Fibroblast of pulmonary artery (primary cell): Measurements from ENCODE around the gene PRTN3.

Source experiments
- DNase-seq: peaks from one replicate; pipeline ENCODE4 v3.0.0-alpha.2; 2010; ENCODE audit warnings: low read depth
- H3K4me3 ChIP-seq: replicated peaks from 2 replicates; pipeline ENCODE4 v1.5.1; 2011; ENCODE audit warnings: low read depth, mild to moderate bottlenecking, control low read depth, low read length, moderate library complexity
- TF ChIP-seq, protein P1 (sequence below): IDR thresholded peaks from 2 replicates; pipeline ENCODE4 v1.5.1; 2011; ENCODE audit warnings: mild to moderate bottlenecking, control low read depth, low read length, inconsistent platforms; ENCODE audit errors: missing control alignments

PRTN3 gene

DNA sequence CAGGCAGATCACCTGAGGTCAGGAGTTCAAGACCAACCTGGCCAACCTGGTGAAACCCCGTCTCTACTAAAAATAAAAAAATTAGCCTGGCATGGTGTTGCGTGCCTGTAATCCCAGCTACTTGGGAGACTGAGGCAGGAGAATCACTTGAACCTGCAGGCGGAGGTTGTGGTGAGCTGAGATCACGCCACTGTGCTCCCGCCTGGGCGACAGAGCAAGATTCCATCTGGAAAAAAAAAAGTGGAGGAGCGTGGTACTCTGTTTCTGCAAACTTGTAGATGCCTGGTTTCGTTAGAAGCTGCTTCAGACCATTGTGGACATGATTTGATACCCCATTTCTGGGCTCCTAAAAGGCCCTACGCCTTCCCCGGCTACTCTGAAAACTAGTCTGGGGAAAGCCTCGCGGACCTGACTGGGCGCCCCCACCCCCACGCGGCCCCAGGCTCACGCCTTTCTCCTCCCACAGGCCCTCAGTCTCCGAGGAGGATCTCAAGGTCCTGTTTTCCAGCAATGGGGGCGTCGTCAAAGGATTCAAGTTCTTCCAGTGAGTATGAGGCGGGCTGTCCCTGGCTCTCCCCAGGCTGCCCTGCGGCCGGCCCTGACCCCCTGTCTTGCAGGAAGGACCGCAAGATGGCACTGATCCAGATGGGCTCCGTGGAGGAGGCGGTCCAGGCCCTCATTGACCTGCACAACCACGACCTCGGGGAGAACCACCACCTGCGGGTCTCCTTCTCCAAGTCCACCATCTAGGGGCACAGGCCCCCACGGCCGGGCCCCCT, 30.5 kb upstream of the PRTN3 start:
- TF ChIP-seq, protein P1, sequence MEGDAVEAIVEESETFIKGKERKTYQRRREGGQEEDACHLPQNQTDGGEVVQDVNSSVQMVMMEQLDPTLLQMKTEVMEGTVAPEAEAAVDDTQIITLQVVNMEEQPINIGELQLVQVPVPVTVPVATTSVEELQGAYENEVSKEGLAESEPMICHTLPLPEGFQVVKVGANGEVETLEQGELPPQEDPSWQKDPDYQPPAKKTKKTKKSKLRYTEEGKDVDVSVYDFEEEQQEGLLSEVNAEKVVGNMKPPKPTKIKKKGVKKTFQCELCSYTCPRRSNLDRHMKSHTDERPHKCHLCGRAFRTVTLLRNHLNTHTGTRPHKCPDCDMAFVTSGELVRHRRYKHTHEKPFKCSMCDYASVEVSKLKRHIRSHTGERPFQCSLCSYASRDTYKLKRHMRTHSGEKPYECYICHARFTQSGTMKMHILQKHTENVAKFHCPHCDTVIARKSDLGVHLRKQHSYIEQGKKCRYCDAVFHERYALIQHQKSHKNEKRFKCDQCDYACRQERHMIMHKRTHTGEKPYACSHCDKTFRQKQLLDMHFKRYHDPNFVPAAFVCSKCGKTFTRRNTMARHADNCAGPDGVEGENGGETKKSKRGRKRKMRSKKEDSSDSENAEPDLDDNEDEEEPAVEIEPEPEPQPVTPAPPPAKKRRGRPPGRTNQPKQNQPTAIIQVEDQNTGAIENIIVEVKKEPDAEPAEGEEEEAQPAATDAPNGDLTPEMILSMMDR = no peak
- H3K4me3 ChIP-seq = no peak overlapping the region
- DNase-seq = no peak

DNA sequence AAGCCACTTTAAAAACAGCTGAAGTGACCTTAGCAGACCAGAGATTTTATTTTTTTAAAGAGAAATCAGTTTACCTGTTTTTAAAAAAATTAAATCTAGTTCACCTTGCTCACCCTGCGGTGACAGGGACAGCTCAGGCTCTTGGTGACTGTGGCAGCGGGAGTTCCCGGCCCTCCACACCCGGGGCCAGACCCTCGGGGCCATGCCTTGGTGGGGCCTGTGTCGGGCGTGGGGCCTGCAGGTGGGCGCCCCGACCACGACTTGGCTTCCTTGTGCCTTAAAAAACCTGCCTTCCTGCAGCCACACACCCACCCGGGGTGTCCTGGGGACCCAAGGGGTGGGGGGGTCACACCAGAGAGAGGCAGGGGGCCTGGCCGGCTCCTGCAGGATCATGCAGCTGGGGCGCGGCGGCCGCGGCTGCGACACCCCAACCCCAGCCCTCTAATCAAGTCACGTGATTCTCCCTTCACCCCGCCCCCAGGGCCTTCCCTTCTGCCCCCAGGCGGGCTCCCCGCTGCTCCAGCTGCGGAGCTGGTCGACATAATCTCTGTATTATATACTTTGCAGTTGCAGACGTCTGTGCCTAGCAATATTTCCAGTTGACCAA, 29.8 kb upstream of the PRTN3 start:
- DNase-seq = no peak
- TF ChIP-seq, protein P1 = no peak
- H3K4me3 ChIP-seq = no peak overlapping the region

DNA sequence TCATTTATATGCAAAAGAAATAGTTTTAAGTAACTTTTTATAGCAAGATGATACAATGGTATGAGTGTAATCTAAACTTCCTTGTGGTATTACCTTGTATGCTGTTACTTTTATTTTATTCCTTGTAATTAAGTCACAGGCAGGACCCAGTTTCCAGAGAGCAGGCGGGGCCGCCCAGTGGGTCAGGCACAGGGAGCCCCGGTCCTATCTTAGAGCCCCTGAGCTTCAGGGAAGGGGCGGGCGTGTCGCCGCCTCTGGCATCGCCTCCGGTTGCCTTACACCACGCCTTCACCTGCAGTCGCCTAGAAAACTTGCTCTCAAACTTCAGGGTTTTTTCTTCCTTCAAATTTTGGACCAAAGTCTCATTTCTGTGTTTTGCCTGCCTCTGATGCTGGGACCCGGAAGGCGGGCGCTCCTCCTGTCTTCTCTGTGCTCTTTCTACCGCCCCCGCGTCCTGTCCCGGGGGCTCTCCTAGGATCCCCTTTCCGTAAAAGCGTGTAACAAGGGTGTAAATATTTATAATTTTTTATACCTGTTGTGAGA, 29.2 kb upstream of the PRTN3 start:
- no peak overlapping the region for H3K4me3 ChIP-seq
- TF ChIP-seq, protein P1 = no peak
- no peak for DNase-seq

DNA sequence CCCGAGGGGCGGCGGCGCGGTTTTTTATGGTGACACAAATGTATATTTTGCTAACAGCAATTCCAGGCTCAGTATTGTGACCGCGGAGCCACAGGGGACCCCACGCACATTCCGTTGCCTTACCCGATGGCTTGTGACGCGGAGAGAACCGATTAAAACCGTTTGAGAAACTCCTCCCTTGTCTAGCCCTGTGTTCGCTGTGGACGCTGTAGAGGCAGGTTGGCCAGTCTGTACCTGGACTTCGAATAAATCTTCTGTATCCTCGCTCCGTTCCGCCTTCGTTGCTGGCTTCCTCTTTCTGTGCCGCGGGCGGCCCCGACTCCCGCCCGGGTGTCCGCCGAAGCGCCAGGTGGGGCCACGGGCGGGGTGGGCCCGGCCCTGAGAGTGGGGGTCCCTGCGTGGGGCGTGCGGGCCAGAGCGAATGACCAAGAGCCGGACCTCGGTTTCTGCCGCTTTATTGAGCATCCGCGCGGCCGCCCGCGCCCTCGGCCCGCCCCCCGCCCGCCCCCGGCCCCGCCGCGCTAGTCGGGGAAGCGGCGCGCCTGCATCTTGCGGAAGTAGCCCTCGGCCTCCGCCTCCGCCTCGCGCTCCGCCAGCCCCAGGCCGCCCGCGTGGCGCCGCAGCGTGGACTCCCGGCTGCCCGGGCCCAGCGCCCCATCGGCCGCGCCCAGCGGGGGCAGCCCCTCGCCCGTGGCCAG, 28.6 kb upstream of the PRTN3 start:
- TF ChIP-seq, protein P1 = no peak
- no peak for DNase-seq
- no peak overlapping the region for H3K4me3 ChIP-seq

DNA sequence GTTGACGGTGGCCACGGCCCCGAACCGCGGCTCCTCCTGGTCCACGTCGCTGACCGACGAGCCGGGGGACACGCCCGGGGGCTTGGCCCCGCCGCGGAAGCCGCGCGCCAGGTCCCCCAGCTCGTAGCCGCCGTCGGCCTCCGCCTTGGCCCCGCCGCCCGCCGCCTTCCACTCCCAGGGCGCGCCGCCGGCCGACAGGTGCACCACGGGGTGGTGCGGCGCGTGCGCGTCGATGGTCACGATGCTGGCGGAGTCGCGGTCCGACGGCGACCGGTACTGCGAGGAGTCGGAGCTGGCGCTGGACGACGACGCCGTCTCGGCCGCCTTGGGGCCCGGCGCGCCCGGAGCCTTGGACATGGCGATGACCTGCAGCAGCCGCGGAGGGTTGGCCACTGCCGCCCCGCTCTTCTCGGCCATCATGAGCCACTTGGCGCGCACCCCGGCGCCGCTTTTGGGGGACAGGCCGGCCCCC, 28.0 kb upstream of the PRTN3 start:
- DNase-seq = no peak
- TF ChIP-seq, protein P1 = no peak
- no peak overlapping the region for H3K4me3 ChIP-seq

DNA sequence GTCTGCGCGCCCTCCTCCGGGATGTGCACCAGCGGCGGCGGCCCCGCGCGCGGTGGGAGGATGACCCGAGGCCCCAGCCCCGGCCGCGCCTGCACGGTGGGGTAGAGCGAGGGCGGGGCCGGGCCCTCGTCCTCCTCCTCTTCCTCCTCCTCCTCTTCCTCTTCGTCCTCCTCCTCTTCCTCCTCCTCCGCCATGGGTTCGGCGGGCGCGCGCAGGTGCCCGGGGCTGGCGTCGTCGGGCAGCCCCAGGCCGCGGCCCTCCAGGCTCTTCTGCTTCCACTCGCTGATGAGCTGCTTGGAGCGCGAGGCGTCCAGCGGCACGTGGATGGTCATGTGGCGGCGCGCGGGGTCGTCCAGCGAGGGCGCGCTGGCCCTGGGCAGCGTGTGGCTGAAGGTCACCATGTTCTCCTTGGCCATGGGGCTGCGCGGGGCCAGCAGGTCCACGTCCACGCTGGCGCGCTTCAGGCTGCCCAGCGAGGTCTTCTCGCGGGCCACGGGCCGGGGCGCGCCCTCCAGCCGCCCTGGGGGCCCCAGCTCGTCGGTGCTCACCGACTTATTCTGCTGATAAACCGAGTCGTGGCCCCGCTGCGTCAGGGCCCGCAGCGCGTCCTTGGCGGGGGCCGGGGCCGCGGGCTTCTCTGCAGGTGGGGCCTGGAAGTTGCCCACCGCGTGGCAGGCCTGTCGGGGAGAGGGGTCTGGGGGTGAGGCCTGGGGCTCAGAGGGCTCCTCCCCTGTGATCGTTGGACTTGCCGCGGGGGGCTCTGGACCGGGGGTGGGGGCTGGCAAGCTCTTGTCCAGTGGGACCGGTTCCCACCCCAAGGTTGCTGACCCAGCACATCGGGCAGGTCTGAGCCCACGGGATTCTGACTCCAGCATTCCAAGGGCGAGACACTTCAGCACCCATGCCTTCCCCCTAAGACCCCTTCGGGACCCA, 27.3 kb upstream of the PRTN3 start:
- TF ChIP-seq, protein P1 = no peak
- no peak for DNase-seq

More for the DNA sequence above, 27.3 kb upstream of the PRTN3 start:
- H3K4me3 ChIP-seq = no peak overlapping the region
